GM19452 (cell line): Measurements from ENCODE around the gene CANT1.

Experiments
- ATAC-seq: cut with Tn5 transposase; IDR thresholded peaks from one replicate; pipeline ENCODE4 v1.9.1; 2021; ENCODE audit not compliant: unreplicated experiment

Gene CANT1

DNA sequence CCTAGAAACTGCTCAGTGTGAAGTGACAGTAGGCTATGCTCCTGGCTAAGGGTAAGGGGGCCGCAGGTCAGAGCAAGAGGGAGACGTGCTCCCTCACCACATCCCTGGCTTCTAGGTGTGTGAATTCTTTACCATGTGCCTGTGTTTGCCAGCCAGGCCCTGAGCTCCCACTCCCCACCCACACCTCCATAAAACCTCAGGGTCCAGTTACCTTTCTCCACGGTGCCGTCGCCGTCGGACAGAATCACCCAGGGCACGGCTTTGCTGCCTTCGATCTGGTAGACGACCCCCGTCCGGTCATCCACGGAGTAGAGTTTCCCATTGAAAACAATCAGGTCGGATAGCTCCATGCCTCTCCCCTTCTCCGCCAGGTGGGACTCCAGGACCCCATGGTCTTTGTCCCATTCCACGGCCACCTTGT, 12.8 kb downstream of the CANT1 start:
- no peak for ATAC-seq

DNA sequence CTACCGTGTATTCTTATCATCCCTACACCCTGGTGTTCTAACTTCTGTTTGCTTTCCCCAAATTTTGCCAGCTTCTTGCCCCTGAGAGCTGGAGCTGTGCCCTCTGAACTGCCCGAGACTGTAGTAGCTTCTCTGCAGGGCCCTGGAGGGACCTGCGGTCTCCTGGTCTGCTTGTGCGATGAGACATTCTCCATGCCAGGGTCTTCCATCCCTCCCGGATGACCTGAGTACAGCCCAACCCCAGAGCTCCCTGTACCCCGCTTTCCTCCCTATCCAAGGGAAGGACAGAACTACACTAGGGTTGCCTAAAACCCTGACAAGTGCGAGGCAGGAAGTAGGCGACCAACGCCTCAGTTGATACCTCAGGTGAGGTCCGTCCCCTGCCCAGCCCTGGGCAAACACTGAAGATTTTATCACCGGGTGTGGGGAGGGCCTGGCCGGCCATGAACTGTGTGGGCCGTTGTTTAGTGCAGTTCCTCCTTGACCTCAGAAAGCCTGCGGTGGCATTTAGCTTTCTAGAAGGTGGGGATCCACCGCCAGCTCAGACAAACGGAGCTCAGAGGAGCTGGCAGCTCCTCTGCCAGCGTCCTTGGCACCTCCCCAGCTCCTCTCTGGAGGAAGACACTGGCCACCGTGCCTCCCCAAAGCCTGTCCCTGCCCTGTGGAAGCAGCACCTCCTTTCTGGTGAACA, 13.7 kb downstream of the CANT1 start:
- ATAC-seq = no peak

DNA sequence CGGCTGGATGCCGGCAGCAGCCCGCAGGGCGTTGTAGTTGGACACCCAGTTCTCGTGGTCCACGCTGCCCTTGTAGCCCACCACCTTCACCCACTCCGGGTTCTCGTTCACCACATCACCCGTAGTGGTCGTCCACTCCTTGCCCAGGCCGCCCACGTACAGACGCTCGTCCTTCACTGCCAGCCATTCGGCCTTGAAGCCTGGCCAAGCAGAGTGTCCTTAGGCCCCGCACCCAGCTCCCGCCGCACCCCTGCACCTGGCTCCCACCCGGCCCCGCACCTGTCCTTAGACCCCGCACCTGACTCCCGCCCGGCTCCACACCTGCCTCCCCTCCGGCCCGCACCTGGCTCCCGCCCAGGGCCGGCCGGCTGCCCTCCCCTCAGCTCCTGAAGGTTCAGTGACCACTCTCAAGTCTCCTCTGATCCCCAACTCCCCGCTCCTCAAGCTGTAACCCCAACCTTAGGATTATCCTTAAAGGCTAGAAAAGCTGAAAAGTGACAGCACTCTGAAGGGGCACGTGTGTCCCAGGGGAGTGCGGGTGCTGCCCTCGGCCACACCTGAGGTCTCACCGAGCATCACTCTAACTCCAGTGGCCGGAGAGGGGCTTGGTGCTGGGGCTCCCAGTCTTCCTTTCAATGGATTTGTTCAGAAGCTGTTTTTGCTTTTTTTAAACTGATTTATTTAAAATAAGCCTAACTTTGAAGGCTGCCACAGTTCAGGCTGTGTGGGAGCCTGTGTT, 14.4 kb downstream of the CANT1 start:
- no peak for ATAC-seq

DNA sequence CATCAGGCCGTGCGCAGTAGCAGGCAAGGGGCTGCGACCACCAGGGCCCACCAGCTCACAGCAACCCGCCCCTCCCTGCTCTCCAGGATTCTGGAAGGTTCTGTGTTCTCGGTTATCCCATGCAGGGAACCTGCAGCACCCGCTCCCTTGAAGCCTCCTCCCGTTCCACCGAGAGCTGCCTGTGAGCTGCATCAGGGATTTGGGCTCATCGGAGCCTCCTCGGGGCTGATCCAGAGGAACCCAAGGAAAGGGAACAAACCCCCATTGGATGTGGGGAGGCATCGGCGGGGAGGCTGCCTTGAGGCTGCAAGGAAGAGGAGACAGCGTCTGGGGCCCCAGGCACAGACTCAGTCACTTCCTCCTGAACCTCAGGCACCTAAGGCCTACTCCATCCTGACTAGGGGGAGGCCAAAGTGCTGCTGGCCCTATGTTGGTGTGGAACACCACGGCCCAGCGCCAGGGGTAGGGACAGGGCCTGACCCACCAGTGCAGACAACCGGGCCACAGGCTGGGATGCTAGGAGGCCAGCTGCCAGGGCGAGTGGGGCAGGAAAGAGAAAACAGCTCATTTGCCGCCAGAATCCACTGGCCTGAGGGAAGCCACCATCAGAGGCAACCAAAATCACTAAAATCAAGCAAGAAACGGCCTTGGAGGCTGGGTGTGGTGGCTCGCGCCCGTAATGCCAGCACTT, 15.4 kb downstream of the CANT1 start:
- ATAC-seq = no peak

DNA sequence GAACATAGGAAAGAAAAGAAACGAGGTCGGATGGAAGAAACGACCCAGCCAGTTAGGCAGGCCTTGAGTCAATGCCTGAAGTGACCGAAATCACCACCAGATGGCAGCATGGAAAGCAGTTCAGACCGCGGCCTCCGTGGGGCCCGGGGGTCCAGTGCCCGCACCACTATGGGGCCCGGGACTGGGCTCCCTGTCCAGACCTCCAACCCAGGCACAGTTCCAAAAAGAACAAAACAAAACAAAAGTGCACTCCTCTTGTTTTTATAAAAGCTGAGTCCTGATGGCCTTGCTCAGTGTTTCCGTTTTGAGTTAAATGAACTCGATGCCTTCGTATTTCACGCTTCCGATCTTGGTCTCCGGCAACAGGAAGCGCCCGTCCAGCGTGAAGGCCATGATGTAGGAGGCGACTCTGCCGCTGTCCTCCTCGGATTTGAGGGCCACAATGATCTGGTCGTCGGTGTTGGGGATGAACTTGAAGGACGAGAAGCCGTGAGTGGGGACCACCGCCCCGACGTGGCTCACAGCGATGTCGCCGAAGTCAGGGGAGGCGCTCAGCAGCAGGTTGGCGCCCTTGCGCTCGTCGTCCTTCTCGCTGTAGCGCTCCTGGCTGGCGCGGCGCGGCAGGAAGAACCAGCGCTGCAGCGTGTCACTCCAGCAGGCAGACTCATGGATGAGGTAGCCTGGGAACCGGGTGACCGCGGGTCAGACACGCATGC, 16.2 kb downstream of the CANT1 start:
- ATAC-seq = no peak

DNA sequence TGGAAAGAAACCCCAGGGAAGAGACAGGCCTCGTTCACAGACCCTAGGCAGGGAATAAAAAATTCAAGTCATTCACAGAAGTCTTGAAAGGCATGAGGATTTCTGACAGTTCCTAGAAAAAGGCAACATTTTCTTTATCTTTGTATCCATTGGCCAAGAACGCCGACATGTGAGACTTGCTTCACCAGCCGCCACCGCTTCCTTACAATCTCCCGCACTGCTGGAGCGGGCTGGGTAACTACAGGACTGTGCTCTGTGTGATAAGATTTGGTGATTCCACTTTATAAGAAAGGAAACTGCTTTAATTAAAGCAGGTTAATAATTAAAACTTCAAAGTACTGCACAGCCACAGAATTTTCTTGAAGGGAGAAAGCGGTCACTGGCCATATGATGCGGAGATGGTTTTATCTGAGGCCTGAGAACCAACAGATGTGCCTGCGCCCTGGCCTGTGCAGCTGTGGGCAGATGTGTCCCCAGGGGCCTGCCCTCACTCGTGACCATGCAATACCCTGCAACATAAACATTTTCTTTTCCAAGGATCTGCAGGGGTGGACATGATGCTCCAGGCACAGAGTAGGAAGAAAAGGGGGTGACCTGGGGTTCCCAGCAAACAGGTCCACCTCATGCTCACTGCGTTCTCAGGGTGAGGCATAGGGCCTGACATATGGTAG, 16.9 kb downstream of the CANT1 start:
- ATAC-seq = no peak

DNA sequence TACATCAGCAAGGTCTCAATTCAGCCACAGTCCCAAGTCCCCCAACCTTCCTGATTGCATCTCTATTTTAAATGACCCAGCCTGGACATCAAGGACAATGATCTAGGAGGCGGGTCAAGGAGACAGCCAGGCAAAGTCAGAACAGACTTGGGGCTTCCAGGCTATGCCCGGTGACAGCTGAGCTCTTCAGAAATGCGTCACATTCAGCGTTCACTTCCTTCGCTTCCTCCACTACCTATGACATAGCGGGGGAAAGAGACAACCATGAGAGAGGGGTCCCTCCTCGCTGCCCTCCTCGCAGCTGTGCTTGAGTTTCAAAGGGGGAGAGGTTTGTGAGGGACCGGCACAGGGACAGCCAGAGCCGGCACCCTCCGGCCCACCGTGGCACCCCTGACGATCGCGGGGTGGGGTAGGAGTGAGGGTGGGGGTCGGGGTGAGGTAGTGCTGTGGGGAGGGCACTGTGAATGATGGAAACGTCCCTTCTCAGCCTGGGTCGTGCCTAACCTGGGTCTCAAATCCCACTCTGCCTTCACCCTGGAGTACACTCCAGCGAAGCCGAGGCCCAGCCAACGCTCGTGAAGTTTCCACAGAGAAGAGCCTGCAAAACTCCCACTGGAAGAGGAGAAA, 17.5 kb downstream of the CANT1 start:
- ATAC-seq = no peak

DNA sequence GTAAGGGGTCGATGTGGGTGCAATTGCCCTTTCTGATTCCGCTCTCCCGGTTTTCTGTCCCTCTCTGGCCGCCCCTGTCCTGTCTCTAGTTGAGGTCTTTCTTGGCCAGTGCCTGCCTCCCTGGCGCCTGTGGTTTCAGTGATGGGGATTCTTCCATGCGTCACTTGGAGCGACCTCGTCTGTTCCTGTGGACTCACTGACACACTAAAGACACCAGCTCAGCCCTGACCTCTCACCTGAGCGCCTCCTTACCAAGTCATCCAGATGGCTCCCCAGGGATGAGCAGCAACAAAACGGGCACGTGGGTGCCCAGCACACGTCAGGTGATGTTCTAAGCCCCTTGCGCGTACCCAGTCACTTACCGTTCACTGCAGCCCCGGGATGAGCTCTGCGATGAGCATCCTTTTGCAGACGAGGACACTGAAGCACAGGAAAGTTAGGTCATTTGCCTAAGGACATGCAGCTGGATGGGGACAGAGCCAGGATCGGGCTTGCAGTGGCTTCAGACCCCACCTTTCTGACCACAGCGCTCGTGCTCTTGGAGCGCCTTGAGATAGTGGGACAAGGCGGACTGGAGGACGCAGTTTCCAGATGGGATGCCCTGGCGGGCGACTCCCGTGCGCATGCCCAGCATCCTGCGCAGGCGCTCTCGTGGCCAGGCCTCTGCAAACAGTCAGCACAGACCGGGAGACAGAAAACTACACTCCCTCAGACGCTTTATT, 18.4 kb downstream of the CANT1 start:
- no peak for ATAC-seq

DNA sequence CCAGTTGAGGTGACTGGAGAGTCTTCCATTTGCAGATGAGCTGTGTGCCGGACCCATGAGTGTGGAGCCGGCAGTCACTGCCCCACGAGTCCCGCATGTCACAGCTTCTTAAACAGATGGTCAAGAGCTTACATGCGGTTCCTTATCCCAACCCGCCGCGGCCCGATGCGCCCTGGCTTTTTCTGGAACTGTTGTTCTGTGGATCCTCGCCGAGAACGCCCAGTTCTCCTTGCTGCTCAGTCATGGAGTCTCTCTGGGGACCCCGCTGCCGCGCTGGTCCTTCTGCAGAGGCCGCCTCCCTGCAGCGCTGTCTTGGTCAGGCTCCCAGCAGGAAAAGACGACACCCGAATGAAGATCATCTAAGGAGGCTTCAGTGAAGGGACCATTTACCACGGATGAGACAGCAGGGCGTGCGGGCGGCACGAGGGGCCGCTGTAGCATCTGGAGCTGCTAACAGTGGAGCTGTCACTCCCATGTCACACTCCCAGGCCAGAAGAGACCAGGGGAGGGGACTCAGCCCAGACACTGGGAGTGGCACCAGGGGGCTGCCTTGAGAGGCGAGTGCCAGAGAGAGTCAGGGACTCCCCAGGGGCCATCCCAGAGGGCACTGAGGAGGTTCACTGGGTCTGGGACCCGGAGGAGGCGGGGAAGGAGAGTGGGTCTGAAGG, 19.1 kb downstream of the CANT1 start:
- no peak for ATAC-seq

DNA sequence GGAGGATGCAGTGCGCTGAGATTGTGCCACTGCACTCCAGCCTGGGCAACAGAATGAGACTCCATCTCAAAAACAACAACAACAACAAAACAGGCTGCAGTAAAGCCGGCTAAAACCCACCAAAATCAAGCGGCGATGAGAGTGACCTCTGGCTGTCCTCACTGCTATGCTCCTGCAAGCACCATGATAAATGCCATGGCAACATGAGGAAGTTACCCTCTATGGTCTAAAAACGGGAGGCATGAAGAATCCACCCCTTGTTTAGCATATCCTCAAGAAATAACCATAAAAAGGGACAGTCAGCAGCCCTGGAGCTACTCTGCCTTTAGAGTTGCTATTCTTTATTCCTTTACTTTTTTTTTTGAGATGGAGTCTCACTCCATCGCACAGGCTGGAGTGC, 21.4 kb downstream of the CANT1 start:
- no peak for ATAC-seq

DNA sequence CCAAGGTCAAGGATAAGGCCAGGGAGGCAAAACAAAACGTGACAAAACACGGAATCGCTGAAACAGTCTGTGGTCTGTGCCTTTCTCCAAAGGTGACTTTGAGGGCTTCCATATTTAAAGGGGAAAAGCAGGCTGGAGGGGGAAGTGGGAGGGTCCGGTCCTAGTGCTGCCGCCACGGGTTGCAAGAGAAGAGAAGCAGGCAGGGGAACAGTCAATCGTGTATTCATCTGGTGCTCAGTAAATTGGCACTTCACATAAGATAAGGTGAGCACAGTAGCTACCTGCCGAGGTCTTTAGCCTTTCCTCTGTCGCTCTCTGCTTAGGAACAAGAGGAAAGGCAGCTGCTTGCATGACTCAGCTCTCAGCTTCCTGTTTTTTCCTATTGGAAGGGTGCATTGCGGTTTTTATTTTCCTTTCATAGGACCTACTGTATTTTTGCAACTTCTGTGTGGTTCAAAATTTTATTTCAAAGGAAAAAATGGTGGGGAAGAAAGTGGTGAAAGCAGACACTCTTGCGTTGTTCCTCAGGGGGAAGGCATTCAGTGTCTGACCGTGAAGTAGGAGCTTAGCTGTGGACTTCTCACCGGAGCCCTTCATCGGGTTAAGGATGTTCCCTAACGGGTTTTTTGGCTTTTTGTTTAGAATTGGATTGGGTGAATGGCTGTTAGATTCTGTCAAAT, 22.8 kb downstream of the CANT1 start:
- ATAC-seq = no peak

DNA sequence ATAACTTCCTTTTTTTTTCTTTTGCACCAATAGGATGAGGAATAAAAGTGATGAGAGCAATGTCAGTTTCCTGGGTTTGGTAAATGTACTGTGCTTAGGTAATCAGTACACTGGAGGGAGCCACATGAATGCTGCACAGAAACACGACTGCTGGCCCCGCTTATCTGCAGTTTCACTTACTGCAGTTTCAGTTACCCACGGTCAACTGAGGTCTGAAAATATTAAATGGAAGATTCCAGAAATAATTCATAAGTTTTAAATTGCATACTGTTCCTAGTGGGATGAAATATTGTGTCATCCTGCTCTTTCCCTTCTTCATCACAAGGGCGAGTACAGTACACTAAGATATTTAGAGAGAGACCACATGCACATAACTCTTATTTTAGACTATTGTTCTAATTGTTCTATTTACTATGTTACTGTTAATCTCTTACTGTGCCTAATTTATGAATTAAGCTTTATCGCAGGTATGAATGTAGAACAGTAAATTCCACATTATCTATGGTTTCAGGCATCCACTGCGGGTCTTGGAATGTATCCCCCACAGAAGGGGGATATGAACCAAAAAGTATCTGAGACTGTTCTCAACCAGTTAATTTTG, 23.4 kb downstream of the CANT1 start:
- ATAC-seq = no peak

DNA sequence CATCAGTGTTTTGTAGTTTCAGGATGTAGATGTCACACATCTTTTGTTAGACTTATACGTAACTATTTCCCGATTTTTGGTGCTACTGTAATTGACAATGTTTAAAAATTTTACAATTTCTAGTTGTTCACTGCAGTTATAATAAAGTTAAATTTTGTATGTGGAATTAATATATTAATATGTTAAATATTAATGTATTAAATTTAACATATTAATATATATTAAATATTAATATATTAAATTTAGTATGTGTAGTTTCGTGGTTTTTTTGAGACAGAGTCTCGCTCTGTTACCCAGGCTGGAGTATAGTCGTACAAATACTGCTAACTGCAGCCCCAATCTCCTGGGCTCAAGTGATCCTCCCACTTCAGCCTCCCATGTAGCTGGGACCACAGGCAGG, 24.2 kb downstream of the CANT1 start:
- no peak for ATAC-seq

DNA sequence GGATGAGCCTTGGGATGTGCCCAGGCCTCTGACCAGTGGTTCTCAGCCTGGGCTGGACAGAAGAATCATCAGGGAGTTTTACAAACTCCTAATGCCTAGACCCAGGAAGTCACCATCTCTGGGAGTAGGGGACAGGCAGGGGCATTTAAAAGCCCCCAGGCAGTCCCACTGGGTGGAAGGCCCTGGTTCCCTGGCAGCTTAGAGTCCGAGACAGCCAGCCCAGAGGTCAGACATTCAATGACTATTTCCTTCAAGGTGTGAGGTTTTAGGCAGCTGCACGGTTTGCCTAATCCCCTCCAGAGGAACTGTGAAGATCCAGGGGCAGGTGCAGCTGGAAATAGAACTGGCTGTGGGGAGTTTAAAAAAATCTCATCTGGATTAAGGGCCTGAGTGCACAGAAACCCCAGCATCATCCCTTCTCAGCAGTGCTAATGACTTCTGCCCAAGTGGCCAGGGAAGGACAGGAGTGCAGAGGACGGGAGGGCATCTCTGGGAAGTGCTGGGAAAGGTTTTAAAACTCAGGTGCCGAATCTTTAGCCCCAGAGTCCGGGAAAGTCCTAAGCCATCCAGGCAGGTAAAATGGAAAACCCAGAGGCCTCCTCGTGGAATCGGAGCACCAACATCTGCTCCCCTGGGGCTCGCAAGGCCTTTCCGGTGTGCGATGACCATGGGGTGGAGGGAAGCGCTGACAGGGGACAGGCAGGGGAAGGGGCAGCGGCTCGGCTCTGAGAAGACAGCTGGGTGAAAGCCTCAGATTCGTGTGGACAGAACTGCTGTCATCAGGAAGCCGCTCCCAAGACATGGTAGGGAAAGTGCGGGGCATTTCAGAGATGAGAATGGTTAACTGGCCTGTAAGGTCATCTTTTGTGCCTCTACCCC, 28.3 kb downstream of the CANT1 start:
- no peak for ATAC-seq

DNA sequence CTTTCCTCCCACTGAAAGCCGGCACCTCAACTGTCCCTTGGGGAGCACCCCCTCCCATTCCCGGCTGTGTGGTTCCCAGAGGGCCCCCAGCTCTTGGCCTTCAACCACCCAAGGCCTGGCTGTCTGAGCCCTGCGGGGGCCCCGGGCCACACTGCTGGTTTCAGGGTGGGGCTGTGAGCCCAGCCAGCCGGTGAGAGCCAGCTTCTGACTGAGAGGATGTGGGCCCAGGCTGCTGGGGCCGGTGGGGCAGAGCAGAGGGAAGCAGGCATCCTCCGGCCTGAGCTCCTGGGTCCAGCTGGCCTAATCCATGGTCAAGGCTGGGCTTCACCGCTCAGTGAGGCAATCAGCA, 29.0 kb downstream of the CANT1 start:
- ATAC-seq = no peak

DNA sequence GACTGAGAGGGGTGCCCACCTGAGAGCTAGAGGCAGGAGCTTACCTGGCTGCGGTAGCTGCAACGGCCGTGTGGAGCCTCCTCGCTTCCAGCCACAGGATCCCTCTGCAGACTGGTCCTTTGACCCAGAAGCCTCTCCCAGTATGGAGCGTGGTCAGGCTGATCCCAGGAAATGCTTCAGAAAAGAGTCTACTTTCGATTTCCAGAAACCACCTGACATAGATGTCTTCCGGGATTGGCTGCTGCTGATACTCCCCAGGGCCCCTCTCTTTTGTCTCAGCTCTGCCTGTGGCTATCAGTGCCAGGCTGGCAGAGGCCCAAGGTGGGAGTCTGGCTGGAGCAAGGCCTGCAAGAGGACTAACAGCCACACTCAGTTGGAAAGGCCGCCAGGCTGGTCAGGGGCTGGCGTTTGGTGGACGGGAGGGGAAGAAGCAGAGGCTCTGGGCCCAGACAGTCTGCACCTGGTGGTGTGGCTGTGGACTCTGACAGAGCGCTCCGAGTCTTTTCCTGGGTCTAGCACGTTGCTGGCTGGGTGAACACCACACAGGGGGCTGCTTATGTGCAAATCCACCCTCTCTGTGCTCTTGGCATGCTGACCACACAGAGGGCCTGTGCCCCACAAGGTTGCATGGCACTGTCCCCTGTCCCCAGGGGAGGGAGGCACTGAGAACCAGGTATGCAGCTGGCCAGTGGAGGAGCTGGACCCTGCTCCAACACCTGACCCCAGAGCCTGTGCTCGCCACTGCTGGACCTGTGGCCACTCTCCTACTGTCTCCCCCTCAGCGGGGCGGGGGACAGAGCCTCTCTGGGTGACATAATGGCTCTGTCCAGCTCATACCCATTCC, 29.6 kb downstream of the CANT1 start, which contains the start of gene LGALS3BP:
LGALS3BP (minus strand) TSS at position 144 of the 844 bp plus-strand sequence. CDS start 2,732 bp downstream, outside the sequence.
- ATAC-seq = no peak
